DOHH2 (cell line): ENCODE results near the gene TBC1D22A.

Source experiments
- H3F3A ChIP-seq: fragments of 200-600 bp; sonication (generic), shearing (Covaris generic); 2 replicates; pipeline ENCODE4 v1.6.0; 2016; ENCODE audit warnings: antibody characterized with exemption, mild to moderate bottlenecking; ENCODE audit not compliant: control insufficient read depth, insufficient read depth
- H3K27ac ChIP-seq: fragments of 200-600 bp; sonication (generic); 2 replicates; pipeline ENCODE4 v1.5.1; 2014; ENCODE audit warnings: low read depth, mild to moderate bottlenecking, low read length, moderate library complexity
- H3K27me3 ChIP-seq: fragments of 200-600 bp; sonication (generic); 2 replicates; pipeline ENCODE4 v1.6.1; 2014; ENCODE audit warnings: mild to moderate bottlenecking, low read length, mixed read lengths; ENCODE audit not compliant: control insufficient read depth
- H3K36me3 ChIP-seq: fragments of 200-600 bp; sonication (generic); 2 replicates; pipeline ENCODE4 v1.6.1; 2014; ENCODE audit warnings: mild to moderate bottlenecking, low read length, moderate library complexity, mixed read lengths; ENCODE audit not compliant: control insufficient read depth
- H3K4me1 ChIP-seq: fragments of 200-600 bp; sonication (generic); 2 replicates; pipeline ENCODE4 v1.6.1; 2014; ENCODE audit warnings: mild to moderate bottlenecking, low read length, mixed read lengths; ENCODE audit not compliant: control insufficient read depth
- H3K4me2 ChIP-seq: fragments of 200-600 bp; sonication (generic); 2 replicates; pipeline ENCODE4 v1.6.0; 2014; ENCODE audit warnings: mild to moderate bottlenecking, low read length, moderate library complexity
- H3K4me3 ChIP-seq: fragments of 200-600 bp; sonication (generic); 2 replicates; pipeline ENCODE4 v1.5.1; 2014; ENCODE audit warnings: mild to moderate bottlenecking, low read length, mixed read lengths
- H3K79me2 ChIP-seq: fragments of 200-600 bp; sonication (generic); 2 replicates; pipeline ENCODE4 v1.6.1; 2014; ENCODE audit warnings: mild to moderate bottlenecking, low read length, mixed read lengths; ENCODE audit not compliant: control insufficient read depth
- H3K9me2 ChIP-seq: fragments of 200-600 bp; sonication (generic); replicated peaks from 2 replicates; pipeline ENCODE4 v1.6.1; 2014; ENCODE audit warnings: mild to moderate bottlenecking, low read length, mixed read lengths; ENCODE audit not compliant: control insufficient read depth
- H3K9me3 ChIP-seq: fragments of 200-600 bp; sonication (generic); 2 replicates; pipeline ENCODE4 v1.6.1; 2014; ENCODE audit warnings: antibody characterized with exemption, low read length, mixed read lengths; ENCODE audit not compliant: control insufficient read depth, insufficient read depth
- H4K20me1 ChIP-seq: fragments of 200-600 bp; sonication (generic); 2 replicates; pipeline ENCODE4 v1.6.0; 2014; ENCODE audit warnings: low read depth, mild to moderate bottlenecking, antibody characterized with exemption, low read length, moderate library complexity; ENCODE audit not compliant: control insufficient read depth, insufficient read depth
- CTCF ChIP-seq: fragments of 200-600 bp; sonication (generic); IDR thresholded peaks from one replicate; pipeline ENCODE4 v1.5.1; 2014; ENCODE audit warnings: antibody characterized with exemption, mild to moderate bottlenecking, low read depth, low read length; ENCODE audit not compliant: poor library complexity, severe bottlenecking
- EZH2phosphoT487 ChIP-seq: fragments of 200-600 bp; sonication (generic); IDR thresholded peaks from 2 replicates; pipeline ENCODE4 v1.6.1; 2017; ENCODE audit warnings: borderline replicate concordance, mild to moderate bottlenecking, antibody characterized with exemption, low read length, moderate library complexity, mixed read lengths

Gene TBC1D22A

GRCh38 chr22:46937939-46938338, 175.5 kb downstream of the TBC1D22A start:
- no peak overlapping the region for H3K27ac ChIP-seq
- TF ChIP-seq EZH2phosphoT487, result no peak
- no peaks in the 10 kb centered on the region for H3K4me1 ChIP-seq
- H3K27me3 ChIP-seq, result no peaks in the 10 kb centered on the region
- H3K9me3 ChIP-seq, result no peaks in the 10 kb centered on the region
- H3K9me2 ChIP-seq, result no peaks in the 10 kb centered on the region
- no peaks in the 10 kb centered on the region for H3F3A ChIP-seq
- H3K4me3 ChIP-seq, result no peak overlapping the region
- H3K79me2 ChIP-seq, result peaks cover 8% of the 10 kb centered on the region
- H4K20me1 ChIP-seq, result no peaks in the 10 kb centered on the region
- peaks cover 35% of the 10 kb centered on the region for H3K36me3 ChIP-seq
- H3K4me2 ChIP-seq, result no peak overlapping the region

GRCh38 chr22:46941968-46942798, 179.7 kb downstream of the TBC1D22A start:
- peaks cover 25% of the 10 kb centered on the region for H3K36me3 ChIP-seq
- H3K27ac ChIP-seq, result no peak overlapping the region

DNA sequence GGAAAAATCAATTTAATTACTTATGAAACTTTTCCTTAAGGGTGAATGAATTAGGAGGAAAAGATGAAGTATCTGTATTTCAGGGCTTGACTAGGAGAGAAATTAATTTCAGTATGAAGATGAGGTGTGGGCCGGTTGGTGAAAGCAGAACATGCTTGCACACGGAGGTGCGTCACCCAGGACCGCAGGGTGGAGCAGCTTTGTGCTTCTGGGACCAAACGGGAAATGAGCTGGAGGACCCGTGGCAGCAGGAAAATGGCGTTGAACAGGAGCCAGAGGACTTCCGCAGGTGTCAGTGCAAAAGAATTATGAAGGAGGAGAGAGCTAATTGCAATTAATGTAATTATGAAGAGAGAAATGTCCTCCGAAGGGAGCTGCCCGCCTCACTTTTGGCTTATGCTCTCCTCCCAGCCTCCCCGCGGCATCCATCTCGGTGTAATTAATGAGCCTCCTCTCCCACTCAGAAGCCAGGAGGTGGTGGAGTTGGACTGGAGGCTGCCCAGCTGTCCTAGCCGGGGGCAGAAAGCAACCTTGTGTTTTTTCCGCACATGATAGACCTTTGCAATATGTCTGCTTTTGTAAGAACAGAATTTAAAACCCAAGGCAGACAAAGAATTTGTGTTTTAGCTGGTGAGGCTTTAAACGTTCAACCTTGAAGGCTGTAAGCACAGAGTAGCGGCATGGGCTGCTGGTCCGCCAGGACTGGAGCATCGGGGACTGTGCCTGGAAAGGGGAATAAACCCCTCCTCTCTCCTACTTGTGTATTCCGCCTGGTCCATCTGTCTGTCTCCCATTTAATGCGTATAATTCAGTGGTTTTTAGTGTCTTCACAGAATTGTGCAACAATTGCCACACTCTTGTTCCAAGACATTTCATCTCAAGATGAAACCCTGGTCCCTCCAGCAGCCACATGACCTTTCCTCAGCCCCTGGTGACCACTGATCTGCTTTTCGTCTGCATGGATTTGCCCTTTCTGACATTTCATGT, 180.6 kb downstream of the TBC1D22A start:
- Histone ChIP-seq H3K79me2 (peaks cover 14% of the 10 kb centered on the region), H3K36me3 (peaks cover 30% of the 10 kb centered on the region), H3K4me3 (no peak overlapping the region), H4K20me1 (no peaks in the 10 kb centered on the region), H3K4me2 (no peak overlapping the region), H3F3A (no peaks in the 10 kb centered on the region), H3K27ac (no peak overlapping the region), H3K9me2 (no peaks in the 10 kb centered on the region), H3K27me3 (no peaks in the 10 kb centered on the region), H3K4me1 (no peaks in the 10 kb centered on the region), H3K9me3 (no peaks in the 10 kb centered on the region)
- TF ChIP-seq EZH2phosphoT487 (no peak), CTCF (no peak)

More at GRCh38 chr22:46941968-46942798, 179.7 kb downstream of the TBC1D22A start:
- no peaks in the 10 kb centered on the region for H3K27me3 ChIP-seq
- no peaks in the 10 kb centered on the region for H3F3A ChIP-seq
- H3K79me2 ChIP-seq, result peaks cover 14% of the 10 kb centered on the region
- H3K9me2 ChIP-seq, result no peaks in the 10 kb centered on the region
- no peak overlapping the region for H3K4me3 ChIP-seq
- H3K4me2 ChIP-seq, result no peak overlapping the region
- no peaks in the 10 kb centered on the region for H4K20me1 ChIP-seq
- TF ChIP-seq CTCF (no peak), EZH2phosphoT487 (no peak)
- H3K9me3 ChIP-seq, result no peaks in the 10 kb centered on the region
- H3K4me1 ChIP-seq, result no peaks in the 10 kb centered on the region
